ENCODE measurements around the gene MAD1L1.
"Not testable (repeated sequence)": the region's sequence is repeated elsewhere in the genome, so short reads cannot be mapped to it uniquely, and the experiment has no call there.

Gene MAD1L1

DNA sequence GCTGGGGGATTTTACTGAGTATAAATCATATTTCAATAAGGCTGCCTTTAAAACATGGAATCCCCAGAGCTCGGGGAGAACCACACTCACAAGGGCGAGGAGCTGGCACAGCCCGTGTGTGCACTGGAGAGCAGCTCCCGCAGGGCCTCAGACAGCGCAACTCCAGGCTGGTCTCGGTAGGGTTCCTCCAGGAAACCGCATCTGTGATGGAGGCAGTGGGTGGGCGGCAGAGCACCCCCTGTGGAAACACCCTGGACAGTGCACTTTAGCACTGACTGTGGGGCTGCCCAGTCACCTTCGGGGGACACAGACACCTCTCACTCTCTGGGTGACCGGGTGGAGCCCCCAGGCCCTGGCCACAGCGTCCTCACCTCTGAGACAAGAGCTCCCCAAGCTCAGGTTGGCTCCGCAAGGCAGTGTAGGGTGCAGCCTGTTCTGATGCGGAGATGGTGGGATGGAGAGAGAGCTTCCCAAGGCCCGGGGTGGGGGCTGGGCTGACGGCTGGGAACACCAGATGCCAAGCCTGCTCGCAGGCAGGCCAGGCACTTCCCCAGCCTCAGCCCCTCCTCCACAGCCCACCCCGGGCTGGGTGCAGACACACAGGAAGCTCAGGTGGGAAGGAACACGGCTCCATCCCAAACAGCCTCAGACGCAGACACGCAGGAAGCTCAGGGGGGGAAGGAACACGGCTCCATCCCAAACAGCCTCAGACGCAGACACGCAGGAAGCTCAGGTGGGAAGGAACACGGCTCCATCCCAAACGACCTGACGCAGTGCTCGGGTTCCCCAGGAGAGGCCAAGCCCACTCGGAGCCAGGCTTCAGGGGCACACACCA, 224.4 kb downstream of the MAD1L1 start:
- no peak for DNase-seq

DNA sequence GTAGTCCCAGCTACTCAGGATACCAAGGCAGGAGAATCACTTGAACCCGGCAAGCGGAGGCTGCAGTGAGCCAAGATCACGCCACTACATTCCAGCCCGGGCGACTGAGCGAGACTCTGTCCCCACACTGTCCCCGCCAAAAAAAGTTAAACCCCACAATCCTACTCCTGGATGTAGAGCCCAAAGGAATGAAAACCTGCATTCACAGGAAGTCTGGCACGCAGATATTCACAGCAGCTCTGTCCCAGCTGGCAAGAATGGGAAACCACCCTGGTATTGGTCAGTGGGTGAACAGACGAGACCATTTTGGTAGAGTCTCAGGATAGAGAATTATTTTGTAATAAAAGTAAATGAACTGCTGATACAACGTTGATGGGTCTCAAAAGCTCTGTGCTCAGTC, 225.2 kb downstream of the MAD1L1 start:
- no peak for DNase-seq

DNA sequence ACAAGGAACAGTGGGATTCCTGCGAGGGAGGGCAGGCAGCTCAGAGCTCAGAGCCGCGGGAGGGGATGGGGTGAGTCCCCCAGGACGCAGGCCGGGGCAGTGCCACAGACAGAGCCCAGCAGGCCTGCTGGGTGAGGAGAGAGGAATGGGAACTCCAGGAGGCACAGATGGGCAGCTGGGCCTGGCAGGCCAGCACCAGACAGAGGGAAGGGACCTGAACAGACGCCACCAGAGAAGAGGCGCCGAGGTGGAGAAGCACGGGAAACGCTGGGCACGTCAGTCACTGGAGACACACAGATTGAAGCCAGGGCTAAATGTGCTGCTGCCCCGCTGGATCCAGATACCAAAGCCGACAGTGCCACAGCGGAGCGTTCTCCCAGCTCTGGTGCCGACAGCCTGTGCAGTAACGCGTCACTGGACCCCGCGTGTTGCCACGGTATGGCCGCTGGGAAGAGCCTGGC, 225.8 kb downstream of the MAD1L1 start:
- no peak for DNase-seq

DNA sequence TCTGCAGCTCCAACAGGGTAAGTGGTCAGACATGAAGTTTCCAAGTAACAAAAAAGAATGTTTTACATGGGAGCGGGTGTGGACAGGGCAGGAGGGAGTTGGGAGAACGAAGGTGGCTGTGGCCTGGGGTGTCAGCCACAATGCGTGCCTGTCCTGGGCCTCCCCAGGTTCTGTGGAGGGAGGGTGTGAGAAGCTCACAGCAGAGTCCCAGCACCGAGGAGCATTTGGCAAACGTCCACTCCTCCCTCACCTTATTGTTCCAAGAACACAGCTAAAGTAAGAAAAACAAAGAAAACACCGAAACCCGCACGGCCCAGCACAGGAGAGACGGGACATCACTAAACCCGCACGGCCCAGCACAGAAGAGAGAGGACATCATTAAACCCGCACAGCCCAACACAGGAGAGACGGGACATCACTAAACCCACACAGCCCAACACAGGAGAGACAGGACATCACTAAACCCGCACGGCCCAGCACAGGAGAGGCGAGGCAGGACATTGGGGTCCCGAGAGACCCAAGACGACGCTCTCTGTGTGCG, 226.4 kb downstream of the MAD1L1 start:
- no peak for DNase-seq

DNA sequence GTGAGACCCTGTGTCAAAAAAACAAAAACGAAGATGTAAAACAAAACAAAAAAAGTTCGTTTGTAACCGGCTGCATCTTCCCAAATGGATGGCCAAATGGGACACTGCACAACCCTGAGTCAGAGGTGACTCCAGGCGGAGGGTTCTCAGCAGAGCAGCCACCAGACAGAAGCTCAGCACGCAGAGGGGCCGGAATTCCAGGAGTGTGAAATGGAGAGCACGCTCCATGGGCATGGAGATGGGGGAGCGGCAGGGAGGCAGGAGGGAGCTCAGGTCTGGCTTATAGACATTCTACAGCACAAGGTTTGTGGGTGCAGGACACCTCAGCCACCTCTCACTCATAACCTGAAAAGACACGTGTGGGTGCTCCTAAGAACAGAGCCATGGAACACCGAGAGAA, 227.0 kb downstream of the MAD1L1 start:
- no peak for DNase-seq

DNA sequence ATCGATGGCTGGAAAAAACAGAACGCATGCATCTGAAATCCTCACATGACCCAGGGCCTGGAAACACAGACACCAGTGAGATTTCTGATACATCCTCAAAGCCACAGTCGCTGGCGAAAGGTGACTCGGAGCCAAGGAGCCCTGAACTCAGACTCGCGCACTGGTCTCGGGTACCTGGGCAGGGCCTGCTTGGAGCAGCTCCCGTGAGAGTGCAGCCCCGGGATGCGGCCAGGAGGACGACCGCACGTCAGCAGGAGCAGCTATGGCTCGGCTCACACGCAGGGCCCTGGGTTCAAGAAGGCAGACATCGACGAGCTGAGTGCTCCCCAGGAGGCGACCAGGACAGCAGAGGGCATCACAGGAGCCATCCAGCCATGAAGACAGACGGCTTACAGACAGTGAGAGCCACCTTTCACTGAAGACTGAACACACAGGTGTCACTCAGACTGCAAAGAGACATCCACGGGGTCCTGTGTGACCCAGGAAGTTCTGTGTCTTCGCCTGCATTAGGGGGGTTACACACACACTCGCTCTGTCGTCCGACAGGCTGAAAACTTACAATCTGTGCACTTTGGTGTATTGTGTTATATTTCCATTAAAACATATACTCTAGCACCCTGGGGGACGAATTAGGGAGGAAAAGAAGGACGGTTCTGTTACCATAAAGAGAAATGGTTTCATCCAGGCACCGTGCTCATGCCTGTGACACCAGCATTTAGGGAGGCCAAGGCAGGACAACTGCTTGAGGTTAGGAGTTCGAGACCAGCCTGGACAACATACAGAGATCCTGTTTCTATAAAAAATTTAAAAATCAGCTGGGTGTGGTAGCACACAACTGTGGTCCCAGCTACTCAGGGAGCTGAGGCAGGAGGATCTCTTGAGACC, 227.7 kb downstream of the MAD1L1 start:
- no peak for DNase-seq

DNA sequence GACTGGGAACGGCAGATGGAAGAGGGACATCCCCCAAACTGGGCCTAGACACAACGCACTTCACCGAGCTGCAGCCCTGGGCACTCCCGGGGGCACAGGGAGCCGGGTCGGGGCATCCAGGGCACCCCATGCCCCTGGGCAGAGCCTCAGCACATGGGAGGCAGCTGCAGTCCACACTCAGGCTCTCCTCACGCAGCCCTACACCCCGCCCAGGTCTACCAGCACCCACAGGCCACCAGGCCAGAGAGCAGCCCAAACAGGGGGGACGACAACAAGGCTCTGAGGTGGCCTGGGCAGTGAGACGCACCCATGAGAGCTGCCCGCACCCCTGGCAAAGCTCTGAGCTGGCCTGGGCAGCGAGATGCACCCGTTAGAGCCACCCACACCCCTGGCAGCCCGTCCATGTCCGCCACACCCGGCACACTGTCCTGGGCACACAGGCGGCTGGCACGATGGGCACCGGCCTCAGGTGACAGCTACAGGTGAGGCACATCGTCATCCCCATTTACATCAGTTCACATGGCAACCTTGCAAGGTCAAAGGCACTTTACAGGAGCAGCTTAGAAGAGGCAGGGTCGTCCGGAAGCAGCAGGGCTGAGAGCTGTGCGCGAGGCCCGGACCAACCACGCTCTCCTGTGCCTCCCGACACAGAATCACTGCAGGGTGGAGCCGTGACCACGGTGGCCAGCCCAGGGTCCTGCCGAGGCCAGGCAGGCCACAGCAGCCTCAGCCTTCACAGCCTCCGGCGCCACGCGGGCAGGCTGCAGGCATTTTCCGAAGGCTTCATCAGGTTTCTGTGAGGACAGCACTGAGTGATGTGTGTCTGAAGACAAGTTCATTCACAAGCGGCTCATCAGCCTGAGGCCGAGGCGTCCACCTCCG, 228.6 kb downstream of the MAD1L1 start:
- no peak for DNase-seq

DNA sequence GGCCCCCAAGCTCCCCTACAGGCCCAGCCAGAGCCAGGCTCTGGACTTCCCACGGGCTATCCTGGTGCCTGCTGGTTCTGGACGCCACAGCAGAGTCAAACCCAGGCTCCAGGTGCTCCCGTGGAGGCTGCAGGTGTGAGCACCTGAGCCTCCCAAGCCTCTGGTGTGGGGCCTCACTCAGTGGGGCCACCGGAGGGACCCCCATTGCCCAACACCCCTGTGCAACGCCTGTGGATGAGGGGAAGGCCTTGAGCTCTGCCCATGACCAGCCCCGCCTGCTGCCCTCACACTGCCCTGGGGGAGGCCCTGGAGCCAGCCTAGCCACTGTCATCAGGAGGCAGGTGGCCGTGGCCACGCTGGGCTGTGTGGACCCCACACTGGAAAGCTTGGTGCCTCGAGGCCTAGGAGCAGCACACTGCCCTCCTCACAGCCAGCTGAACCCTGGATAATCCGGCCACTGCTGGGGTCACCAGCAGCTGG, 229.3 kb downstream of the MAD1L1 start:
- DNase-seq = no peak

DNA sequence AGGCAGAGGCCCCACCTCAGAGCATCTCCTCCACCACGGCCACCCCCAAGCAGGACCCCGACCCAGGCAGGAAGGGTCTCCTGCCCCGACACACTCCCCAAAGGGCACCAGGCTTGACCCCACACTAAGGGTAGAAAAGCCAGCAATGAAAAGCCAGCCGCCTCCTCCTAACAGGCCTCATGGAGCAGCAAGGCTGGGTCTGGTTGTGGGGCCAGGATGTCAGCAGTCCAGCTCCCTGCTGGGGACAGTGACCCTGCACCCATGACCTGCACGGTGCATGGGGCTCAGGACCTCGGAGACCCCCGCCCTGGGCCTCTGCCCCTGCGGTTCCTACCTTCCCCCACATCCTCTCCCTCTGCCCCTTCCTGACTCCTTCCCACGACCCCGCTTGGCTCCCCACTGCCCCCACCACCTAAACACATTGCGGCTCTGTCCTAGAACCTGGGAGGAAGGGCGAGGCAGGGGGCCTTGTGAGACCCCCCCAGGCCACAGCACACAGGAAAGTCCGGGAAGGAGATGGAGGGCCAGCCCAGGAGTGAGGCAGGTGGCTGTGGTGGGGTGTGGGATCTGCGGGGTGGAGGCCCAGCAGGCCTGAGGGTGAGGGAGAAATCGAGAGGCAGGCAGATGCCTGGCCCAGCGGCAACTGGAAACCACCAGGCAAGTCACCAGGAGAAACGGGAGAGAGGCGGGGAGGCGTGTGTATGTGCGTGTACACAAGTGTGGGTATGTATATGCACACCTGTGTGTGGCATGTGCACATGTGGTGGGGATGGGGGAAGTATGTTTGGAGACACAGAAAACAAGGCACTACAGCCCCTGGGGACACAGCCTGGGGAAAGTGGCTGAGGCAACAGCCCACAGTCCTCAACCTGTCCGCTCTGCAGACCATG, 229.9 kb downstream of the MAD1L1 start:
- no peak for DNase-seq

DNA sequence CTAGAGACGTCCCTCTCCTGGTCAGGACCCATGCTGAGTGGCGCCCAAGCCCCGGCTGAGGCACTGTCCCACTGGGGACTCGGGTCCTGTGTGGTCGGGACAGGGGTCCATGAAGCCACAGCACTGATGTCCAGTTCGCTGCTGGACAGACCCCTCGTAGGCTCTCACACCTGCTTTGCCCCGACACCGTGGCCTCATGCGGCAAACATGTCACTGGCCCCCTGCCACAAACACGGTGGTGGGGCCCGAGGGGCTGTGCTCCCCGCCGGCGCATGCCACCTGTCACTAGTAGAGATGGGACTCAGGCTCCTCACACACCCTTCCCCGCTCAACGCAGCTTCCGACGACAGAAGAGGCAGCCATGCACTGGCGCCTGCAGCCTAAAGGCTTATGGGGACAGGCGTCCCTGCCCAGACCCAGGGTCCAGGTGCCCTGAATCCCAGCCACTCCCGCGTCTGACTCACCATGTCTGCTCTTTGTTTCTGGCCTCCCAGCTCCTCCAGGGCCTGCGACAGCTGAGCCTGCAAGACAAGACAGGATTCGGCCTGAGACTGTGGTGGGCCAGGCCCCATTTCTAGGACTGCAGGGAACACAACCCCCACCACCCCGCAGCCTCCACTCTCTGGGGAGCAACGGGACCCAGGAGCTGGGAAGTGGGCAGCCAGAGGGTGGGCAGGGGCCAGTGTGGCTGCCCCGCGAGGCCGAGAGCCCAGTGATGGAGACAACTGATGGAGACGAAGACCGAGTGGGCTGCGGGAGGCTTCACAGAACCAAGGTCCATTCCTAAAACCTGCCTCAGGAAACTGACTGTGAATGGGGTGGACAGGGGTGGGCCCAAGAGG, 230.9 kb downstream of the MAD1L1 start:
- DNase-seq = no peak

DNA sequence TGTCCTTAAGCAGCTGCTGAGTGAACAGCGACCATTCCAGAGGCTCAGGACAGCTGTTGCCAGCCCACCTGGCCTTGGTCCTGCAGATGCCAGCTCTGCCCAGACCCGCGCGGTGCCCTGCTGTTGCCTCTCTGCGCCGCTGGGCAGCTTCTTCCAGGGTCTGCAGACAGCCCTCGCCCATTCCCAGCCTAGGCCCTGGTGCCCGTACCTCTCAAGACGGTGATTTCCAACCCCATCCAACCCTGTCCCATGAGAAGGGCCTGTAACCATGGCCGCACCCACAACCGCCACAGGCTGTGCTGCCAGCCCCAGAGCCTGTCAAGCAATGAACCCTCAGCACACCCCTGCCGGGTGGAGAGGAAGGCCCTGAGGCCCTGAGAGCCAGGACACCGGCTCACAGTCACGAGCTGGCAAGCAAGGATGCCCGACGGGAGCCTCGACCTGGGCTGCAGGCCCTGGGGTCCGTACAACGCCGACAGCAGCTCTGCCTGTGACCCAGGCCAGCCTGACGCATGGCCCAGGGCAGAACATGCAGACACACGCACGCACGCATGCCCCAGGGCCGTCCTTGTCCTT, 231.9 kb downstream of the MAD1L1 start:
- DNase-seq = no peak

DNA sequence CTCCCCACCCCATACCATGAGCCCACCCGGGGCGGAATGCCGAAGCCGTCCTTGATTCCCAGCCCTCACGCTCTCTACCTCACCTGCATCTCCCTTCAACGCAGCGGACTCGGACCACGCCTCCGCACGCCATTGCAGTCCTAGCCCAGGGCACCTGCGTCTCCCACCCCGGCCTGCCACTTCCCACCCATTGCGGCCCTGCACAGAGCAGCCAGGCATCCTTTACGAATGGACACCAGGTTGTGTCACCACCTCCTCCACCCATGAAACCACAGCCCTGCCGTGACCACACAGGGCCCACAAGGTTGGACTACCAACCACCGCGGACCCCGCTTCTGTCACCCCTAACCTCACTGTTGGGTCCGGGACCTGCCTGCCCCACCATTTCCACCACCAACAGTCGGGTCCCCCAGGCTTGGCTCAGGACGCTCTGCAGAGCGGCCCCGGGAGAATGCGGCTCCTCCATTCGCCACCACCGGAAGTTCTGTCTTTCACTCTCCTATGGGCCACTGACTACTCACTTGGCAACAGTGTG, 232.5 kb downstream of the MAD1L1 start:
- no peak for DNase-seq

DNA sequence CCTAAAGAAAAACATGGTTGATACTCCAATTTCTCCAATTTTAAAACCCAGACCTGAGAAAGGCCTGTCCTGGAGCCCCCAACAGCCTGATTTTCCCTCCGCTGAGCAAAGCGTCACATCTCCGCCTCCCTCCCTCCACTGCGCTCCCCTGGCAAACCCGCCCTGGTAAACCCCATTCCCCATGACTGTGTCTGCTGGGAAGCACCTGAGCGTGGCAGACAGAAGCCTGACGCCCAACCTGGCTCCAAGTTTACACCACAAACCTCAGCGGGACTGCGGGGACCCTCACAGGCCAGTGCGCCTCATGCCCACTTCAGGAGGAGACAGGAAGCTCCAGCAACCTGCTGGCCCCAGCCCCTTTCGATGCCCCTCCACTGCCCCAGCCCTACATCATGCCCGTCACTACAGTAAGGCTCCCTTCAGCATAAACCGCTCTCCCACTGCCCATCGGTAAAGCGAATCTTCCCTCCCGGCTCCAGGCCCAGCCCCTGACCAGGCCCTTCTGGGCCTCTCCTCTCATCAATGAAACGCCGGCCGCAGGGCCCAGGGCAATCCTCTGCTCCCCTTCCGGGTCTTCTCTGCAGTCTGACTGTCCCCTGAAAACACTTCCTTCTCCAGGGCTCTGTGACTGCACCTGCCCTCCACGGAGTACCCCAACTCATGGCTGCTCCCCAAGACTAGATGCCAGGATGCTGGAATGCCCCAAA, 233.3 kb downstream of the MAD1L1 start:
- no peak for DNase-seq

DNA sequence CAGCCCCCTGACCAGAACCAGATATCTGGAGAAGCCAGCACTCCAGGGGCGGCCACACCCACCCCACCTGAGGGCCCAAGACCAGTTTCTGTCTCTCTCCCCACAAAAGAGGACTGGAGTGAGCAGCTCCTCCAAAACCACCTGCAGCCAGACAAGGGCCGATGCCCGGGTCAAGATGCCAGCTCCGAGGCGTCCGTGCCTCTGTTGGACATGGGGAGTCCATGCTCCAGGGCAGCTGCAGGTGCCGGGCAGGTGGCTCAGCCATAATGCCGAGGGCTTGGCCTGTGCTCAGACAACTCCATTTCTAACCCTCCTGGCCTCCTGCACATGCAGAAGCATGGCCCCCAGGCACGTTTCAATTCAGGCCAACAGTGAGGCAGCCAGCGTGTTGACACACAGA, 234.6 kb downstream of the MAD1L1 start:
- DNase-seq = no peak

DNA sequence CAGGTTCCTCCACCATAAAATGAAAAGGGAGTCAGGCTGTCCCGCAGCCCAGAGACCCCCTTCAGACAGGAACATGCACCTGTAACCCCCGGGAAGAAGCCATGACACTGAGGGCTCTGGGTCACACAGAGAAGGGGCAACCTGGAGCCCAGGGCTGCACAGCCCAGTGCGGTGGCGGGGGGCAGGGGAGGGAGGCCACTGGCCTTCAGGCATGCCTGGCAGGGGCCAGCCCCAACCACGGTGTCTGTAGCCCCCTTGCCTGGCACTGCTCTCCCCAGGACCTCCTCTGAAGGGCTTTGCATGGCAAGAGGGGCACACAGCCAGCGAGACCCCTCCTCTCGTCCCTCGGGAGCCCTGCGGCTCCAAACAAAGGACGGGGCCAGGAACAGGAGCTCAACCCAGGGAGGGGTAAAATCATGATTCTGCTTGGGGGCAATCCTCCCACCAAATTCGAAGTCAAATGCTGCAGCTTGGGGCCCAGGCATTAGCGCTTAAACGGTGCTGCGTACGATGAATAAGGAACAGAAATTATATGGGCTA, 235.1 kb downstream of the MAD1L1 start:
- no peak for DNase-seq

DNA sequence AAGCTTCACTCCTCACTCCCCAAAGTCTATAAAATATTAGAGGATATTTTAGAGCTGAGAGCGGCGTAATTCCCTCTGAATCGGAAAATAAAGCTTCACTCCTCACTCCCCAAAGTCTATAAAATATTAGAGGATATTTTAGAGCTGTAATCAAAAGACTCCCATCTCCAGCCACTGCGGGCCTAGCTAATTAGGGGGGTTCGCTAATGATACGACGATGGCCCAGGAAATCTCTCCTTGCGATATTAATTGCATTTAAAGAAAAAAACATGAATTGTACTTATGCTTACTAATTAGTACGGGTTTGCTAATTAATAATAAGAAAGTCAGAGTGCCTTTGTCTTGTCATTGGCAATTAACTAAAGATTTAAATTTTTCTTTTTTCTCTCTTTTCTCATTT, 235.9 kb downstream of the MAD1L1 start:
- DNase-seq = no peak

DNA sequence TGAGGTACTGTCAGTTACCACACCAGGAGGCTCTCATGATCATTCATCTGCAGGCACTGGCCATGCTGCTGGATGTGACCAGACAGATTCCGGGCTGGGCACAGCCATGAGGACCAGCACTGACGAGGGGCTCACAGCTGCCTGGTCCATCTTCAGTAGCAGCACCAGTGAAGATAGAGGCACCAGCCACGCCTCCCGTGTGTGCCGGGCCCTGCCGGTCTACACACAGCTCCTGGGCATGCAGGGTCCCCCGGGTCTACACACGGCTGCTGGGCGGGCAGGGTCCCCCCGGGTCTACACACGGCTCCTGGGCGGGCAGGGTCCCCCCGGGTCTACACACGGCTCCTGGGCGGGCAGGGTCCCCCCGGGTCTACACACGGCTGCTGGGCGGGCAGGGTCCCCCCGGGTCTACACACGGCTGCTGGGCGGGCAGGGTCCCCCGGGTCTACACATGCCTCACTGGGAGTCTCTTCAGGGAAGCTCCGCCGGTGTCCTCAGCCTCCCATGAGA, 236.8 kb downstream of the MAD1L1 start:
- DNase-seq = not testable (repeated sequence)

DNA sequence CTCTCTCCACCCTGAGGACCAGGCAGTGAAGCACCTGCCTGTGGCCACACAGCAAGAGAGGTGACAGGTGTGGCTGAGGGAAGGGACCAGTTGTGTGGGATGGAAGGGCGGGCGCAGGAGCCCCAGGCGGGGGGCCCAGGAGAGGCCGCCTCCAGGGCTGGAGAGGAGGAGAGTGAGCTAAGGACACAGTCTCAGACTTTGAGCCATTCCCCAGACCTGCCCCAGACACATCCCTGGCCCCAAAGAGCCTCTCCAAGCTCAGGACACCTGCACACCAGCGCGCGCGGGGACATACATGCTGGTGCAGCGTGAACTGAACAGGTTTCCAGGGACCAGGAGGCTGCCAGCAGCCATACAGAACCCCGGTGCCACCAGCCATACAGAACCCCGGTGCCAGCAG, 237.3 kb downstream of the MAD1L1 start:
- no peak for DNase-seq

DNA sequence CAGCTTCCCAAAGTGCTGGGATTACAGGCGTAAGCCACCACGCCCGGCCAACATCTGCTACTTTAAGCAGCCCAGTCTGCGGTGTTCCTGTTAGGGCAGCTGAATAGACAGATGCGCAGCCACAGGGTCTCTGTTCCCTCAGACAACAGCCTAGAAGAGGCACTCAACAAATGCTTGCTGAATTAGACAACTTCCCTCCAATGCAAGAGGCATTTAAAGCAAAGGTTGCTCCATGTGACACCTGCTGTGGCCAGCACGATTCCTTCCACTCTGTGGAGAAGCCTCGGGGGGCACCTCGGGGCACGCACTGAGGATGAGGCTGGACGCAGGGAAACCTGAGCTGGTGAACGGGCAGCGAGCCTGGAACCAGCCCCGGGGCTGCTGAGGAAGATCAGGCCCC, 237.8 kb downstream of the MAD1L1 start:
- no peak for DNase-seq
